ENCODE data around the gene GNA15. TPM values are rescaled to one million over a fixed set of nuclear protein-coding genes. Genes with fewer than 3 reads are reported as not detected.

Gene GNA15
- total and polyA plus RNA-seq, 2 donors (not counting 1 experiment from before 2014, with no cell fraction given): not detected

DNA sequence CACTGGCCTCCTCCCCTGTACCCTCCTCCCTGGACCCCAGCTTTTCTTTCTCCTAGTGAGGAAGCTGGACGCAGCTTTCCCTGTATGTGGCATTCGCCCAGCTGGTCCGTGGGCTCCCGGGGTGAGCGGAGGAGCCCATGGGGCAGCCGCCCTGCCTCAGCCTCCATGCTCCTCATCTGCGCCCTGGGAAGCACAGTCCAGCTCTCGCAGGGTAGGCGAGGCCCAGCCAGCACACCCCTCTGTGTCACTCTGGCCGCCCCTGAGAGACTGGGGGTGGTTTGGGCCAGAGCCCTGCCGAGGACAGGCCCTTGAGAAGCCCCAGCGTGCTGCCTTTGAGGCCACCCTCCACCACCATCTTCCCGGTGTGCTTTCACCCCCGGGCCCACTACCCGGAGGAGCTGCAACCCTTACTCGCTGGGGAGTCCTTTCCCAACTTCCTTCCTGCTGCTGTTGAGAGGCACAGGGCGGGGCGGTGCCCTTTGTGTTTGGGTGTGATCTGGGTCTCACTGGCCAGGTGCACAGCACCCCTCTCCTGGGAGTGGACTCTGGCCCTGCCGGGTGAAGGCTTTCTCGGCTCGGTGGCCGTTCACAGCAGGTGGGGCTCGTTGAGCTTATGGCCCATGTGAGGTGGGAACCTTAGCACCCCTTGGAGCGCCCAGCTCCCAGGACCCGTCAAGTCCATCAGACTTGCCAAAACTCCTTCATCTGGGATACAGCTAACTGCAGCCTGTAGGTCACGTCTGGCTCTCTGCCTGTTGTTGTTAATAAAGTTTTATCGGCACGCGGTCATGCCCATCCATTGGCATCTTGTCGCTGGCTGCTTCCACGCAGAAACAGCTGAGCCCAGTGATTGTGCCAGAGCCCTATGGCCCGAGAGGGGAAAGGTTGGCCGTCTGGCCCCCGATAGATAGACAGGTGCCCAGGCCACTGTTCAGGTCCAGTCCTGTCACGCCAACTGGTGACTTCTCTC is 53.1 kb downstream of the GNA15 start:
- H3K9ac ChIP-seq (ENCODE audit: insufficient read depth, low read length): no peak overlapping the region
- no peak overlapping the region for H3K4me3 ChIP-seq (replicated peaks in 1 of 4; ENCODE audit: control extremely low read depth in 1 of 4, insufficient read depth in 1 of 4, low read depth in 3 of 4, low read length in 4 of 4)
- H3K36me3 ChIP-seq (ENCODE audit: control insufficient read depth, insufficient read depth, low read length): peaks cover 15% of the 10 kb centered on the region
- peaks cover 9% of the 10 kb centered on the region for H3K4me1 ChIP-seq (ENCODE audit: control insufficient read depth, extremely low read depth, insufficient read depth, low read length)
- peaks cover 57% of the 10 kb centered on the region for H3K79me2 ChIP-seq (ENCODE audit: control insufficient read depth, insufficient read depth, low read length)
- no peak for DNase-seq (ENCODE audit: low read depth in 2 of 2)
- no peaks in the 10 kb centered on the region for H3K9me3 ChIP-seq (ENCODE audit: control insufficient read depth, insufficient read depth, low read depth, low read length)
- no peak overlapping the region for H3K4me2 ChIP-seq (ENCODE audit: extremely low read depth, insufficient read depth, low read length)
- H3K27me3 ChIP-seq (ENCODE audit: control insufficient read depth, insufficient read depth, low read length): no peaks in the 10 kb centered on the region
- no peak for TF ChIP-seq EZH2 (IDR thresholded peaks at IDR 0.05; ENCODE audit: low read length, missing control alignments)
- no peak for TF ChIP-seq CTCF (conservative IDR thresholded peaks at IDR 0.05 in 1 of 2, IDR thresholded peaks at IDR 0.05 in 1 of 2; ENCODE audit: low read depth in 1 of 2, low read length in 2 of 2)
- no peak overlapping the region for H3K27ac ChIP-seq (ENCODE audit: insufficient read depth, low read length)
- H2AFZ ChIP-seq (ENCODE audit: low read length): no peak overlapping the region
- no peaks in the 10 kb centered on the region for H4K20me1 ChIP-seq (ENCODE audit: control insufficient read depth, extremely low read depth, insufficient read depth, low read length)

- H3K79me2 ChIP-seq (ENCODE audit: control insufficient read depth, insufficient read depth, low read length): peaks cover 57% of the 10 kb centered on the region
- no peak for TF ChIP-seq EZH2 (IDR thresholded peaks at IDR 0.05; ENCODE audit: low read length, missing control alignments)
- no peak for TF ChIP-seq CTCF (conservative IDR thresholded peaks at IDR 0.05 in 1 of 2, IDR thresholded peaks at IDR 0.05 in 1 of 2; ENCODE audit: low read depth in 1 of 2, low read length in 2 of 2)
- no peaks in the 10 kb centered on the region for H3K9me3 ChIP-seq (ENCODE audit: control insufficient read depth, insufficient read depth, low read depth, low read length)
- DNase-seq (ENCODE audit: low read depth in 2 of 2): no peak
- H2AFZ ChIP-seq (ENCODE audit: low read length): no peak overlapping the region
- H3K4me1 ChIP-seq (ENCODE audit: control insufficient read depth, extremely low read depth, insufficient read depth, low read length): peaks cover 9% of the 10 kb centered on the region
- no peaks in the 10 kb centered on the region for H3K27me3 ChIP-seq (ENCODE audit: control insufficient read depth, insufficient read depth, low read length)
- peaks cover 15% of the 10 kb centered on the region for H3K36me3 ChIP-seq (ENCODE audit: control insufficient read depth, insufficient read depth, low read length)
- no peak overlapping the region for H3K4me3 ChIP-seq (replicated peaks in 1 of 4; ENCODE audit: control extremely low read depth in 1 of 4, insufficient read depth in 1 of 4, low read depth in 3 of 4, low read length in 4 of 4)
- H3K9ac ChIP-seq (ENCODE audit: insufficient read depth, low read length): no peak overlapping the region
- no peak overlapping the region for H3K27ac ChIP-seq (ENCODE audit: insufficient read depth, low read length)
- H4K20me1 ChIP-seq (ENCODE audit: control insufficient read depth, extremely low read depth, insufficient read depth, low read length): no peaks in the 10 kb centered on the region
- H3K4me2 ChIP-seq (ENCODE audit: extremely low read depth, insufficient read depth, low read length): no peak overlapping the region
Measured at GRCh38 chr19:3189702-3190469, 54.1 kb downstream of the GNA15 start.

DNA sequence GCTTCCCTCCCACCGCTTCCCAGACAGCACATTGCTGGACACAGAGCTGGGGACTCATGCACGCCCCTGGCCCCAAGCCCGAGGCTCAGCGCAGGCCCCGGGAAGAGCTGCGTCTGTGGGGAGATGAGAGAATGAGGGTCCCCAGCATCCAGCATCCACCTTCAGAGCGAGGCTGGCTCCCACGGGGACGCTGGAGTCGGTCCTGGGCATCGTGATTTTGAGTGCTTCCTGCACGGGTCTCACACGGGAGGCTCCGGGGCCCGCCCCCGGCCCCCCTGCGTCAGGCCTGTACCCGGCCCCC is 54.6 kb downstream of the GNA15 start:
- no peak overlapping the region for H3K27ac ChIP-seq (ENCODE audit: insufficient read depth, low read length)
- TF ChIP-seq CTCF (conservative IDR thresholded peaks at IDR 0.05 in 1 of 2, IDR thresholded peaks at IDR 0.05 in 1 of 2; ENCODE audit: low read depth in 1 of 2, low read length in 2 of 2): no peak
- TF ChIP-seq EZH2 (IDR thresholded peaks at IDR 0.05; ENCODE audit: low read length, missing control alignments): no peak
- no peak for DNase-seq (ENCODE audit: low read depth in 2 of 2)
- H3K79me2 ChIP-seq (ENCODE audit: control insufficient read depth, insufficient read depth, low read length): peaks cover 57% of the 10 kb centered on the region
- H2AFZ ChIP-seq (ENCODE audit: low read length): no peak overlapping the region
- no peak overlapping the region for H3K4me3 ChIP-seq (replicated peaks in 1 of 4; ENCODE audit: control extremely low read depth in 1 of 4, insufficient read depth in 1 of 4, low read depth in 3 of 4, low read length in 4 of 4)
- no peak overlapping the region for H3K4me2 ChIP-seq (ENCODE audit: extremely low read depth, insufficient read depth, low read length)
- no peaks in the 10 kb centered on the region for H3K9me3 ChIP-seq (ENCODE audit: control insufficient read depth, insufficient read depth, low read depth, low read length)
- no peak overlapping the region for H3K9ac ChIP-seq (ENCODE audit: insufficient read depth, low read length)
- no peaks in the 10 kb centered on the region for H4K20me1 ChIP-seq (ENCODE audit: control insufficient read depth, extremely low read depth, insufficient read depth, low read length)
- peaks cover 15% of the 10 kb centered on the region for H3K36me3 ChIP-seq (ENCODE audit: control insufficient read depth, insufficient read depth, low read length)
- no peaks in the 10 kb centered on the region for H3K27me3 ChIP-seq (ENCODE audit: control insufficient read depth, insufficient read depth, low read length)
- H3K4me1 ChIP-seq (ENCODE audit: control insufficient read depth, extremely low read depth, insufficient read depth, low read length): peaks cover 9% of the 10 kb centered on the region
